Large intestine (tissue), 3 donors: ENCODE results near the gene GMNC. TPM values are rescaled to one million over a fixed set of nuclear protein-coding genes. Genes with fewer than 3 reads are reported as not detected.

ENCODE experiments used
- DNase-seq, 2 donors: peaks; one replicate each; pipeline versions ENCODE4 v3.0.0 to v3.0.0-alpha.2; 2013
- H3K27ac ChIP-seq: one replicate; pipeline ENCODE4 v1.5.1; 2013; ENCODE audit warnings: low read length
- H3K27me3 ChIP-seq: 2 replicates; pipeline ENCODE4 v1.6.1; 2013; ENCODE audit warnings: low read length; ENCODE audit not compliant: control insufficient read depth, insufficient read depth
- H3K36me3 ChIP-seq: 2 replicates; pipeline ENCODE4 v1.6.1; 2013; ENCODE audit warnings: low read length; ENCODE audit not compliant: control insufficient read depth, insufficient read depth
- H3K4me1 ChIP-seq: one replicate; pipeline ENCODE4 v1.6.1; 2013; ENCODE audit warnings: low read length; ENCODE audit not compliant: control insufficient read depth, insufficient read depth
- H3K4me3 ChIP-seq: one replicate; pipeline ENCODE4 v1.5.1; 2013; ENCODE audit warnings: low read length
- H3K9me3 ChIP-seq: one replicate; pipeline ENCODE4 v1.6.1; 2013; ENCODE audit warnings: mild to moderate bottlenecking, low read depth, low read length, moderate library complexity; ENCODE audit not compliant: control insufficient read depth
- WGBS: methylation state at CpG from one replicate; pipeline ENCODE4 v1.1.5; 2013; ENCODE audit warnings: low lambda C conversion rate; ENCODE audit not compliant: insufficient coverage; 5-methylcytosine and 5-hydroxymethylcytosine counted together
- polyA plus RNA-seq: library from polyadenylated mRNA; unstranded; fragments of 120-200 nt; gene quantifications from one replicate; pipeline ENCODE4 v1.2.1, GENCODE V29; 2013

GMNC gene
- polyA plus RNA-seq, 1 donor = 0.22 TPM

DNA sequence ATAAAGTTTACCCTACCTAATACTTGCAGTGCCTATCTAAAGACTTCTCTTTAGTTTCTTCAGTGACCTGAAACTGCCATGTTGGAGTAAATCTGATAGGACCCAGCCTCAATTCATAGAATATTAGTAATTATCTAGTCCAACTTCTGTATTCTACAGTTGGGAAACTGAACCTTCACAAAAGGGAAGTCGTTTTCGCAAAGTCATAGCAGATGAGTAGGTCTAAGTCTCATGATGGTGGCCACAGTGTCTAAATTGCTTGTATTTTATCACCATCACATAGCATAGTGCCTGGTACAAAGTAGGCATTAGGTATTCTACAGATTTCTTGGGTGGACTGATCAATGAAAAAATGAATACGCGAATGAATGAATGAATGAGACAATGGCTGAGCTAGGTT, 8.4 kb downstream of the GMNC start:
- no peaks in the 10 kb centered on the region for H3K27me3 ChIP-seq
- no peaks in the 10 kb centered on the region for H3K36me3 ChIP-seq
- no CpG with 5 or more reads among the region's 4 CpGs for WGBS
- H3K27ac ChIP-seq = no peak overlapping the region
- DNase-seq = no peak
- H3K9me3 ChIP-seq = no peaks in the 10 kb centered on the region
- no peak overlapping the region for H3K4me3 ChIP-seq
- H3K4me1 ChIP-seq = no peaks in the 10 kb centered on the region

DNA sequence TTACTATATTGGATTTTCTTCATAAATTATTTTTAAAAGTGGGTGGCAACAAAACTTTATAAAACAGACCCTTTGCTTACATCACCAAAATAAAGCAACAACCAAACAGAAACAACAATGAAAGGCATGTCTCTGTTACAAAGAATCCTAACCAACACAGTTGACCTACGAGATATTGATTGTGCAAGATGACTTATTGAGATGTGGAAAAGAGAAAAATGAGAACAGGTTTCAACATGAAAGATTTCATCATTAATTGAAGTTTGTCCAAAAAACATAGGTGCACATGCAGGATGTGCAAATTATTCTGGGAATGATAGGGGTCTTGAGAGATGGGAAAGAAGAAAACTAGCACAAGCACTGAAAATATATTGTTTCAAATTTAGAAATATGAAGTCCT, 9.0 kb downstream of the GMNC start:
- no peaks in the 10 kb centered on the region for H3K27me3 ChIP-seq
- no peak overlapping the region for H3K4me3 ChIP-seq
- no peak for DNase-seq
- no peaks in the 10 kb centered on the region for H3K9me3 ChIP-seq
- H3K36me3 ChIP-seq = no peaks in the 10 kb centered on the region
- WGBS = 71% methylated on average over 1 of the region's 1 CpG
- no peaks in the 10 kb centered on the region for H3K4me1 ChIP-seq
- no peak overlapping the region for H3K27ac ChIP-seq

DNA sequence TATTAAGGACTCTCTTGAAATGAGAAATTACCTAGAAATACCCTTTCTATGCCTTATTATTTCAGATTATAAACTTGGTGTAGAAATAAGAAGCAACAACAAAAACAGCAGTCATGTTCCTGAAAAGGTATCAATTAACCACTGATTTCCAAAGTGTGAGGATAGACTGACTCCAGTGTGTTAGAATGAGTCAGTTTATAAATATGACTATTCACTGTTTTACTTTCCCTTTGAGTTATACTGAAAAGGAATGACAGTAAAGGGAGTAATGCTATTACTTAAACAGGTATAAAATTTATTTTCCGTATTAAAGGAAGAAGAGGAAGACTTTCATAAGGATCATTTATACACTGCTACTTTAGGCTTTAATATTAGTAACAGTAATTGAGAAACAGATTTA, 12.9 kb downstream of the GMNC start:
- Histone ChIP-seq H3K27ac (no peak overlapping the region), H3K4me3 (no peak overlapping the region), H3K4me1 (no peaks in the 10 kb centered on the region), H3K9me3 (no peaks in the 10 kb centered on the region), H3K36me3 (no peaks in the 10 kb centered on the region), H3K27me3 (no peaks in the 10 kb centered on the region)
- 100% methylated on average over 1 of the region's 1 CpG for WGBS
- DNase-seq = no peak

DNA sequence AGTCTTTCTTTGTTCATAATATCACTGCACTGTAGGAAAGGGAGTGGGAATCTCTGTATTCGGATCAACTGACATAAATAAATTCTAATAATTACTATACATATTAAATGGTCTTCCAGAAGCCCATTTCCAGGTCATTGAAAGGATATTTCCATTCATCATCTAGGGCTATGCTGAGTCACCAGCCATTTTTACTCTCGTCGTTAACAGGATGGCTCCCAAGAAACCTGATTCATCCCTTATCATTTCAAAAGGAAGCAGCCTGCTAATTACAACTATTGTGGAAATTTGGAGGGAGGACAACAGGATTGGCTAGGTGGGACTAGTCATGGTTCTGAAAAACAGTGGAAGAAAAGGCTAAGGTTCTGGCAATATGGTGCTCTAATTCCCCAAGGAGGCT, 13.6 kb downstream of the GMNC start:
- no peaks in the 10 kb centered on the region for H3K4me1 ChIP-seq
- no peaks in the 10 kb centered on the region for H3K9me3 ChIP-seq
- WGBS = no CpG with 5 or more reads among the region's 3 CpGs
- no peak overlapping the region for H3K4me3 ChIP-seq
- H3K27ac ChIP-seq = no peak overlapping the region
- no peaks in the 10 kb centered on the region for H3K36me3 ChIP-seq
- H3K27me3 ChIP-seq = no peaks in the 10 kb centered on the region
- no peak for DNase-seq

DNA sequence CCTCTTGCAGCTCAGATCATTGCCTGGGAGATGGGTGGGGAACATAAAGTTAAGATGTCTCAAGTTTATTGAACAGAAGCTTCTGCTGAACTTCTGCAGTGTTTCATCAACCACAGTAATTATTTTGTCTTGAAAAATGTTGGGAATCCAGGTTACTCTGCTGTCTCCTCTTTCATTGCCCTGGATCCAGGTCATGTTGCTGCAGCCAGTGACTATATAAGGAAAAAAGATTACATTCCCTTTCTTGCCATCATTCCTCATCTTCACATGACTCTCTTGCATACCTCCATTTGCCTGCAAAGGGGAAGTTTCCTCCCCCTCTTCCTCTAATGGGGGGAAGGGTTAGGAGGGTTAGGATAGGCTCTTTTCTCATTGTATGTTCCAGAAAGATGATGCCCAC, 15.1 kb downstream of the GMNC start:
- Histone ChIP-seq H3K27me3 (no peaks in the 10 kb centered on the region), H3K4me3 (no peak overlapping the region), H3K36me3 (no peaks in the 10 kb centered on the region), H3K4me1 (no peaks in the 10 kb centered on the region), H3K27ac (no peak overlapping the region), H3K9me3 (no peaks in the 10 kb centered on the region)
- no peak for DNase-seq

DNA sequence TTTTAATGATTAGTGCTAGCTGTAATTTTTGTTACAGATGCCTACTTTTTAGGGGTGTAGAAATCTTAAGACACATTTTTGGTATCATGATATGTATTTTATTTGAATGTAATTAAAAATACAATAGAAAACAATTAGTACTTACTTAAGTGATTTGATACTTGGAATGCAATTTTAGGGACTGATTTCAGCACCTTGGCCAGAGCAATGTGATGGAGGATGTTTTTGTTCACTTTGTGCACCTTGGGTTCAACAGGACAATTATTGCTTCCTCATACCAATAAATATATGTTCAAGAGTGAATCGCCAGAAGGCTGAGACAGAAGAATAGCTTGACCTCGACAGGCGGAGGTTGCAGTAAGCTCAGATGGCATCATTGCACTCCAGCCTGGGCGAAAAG, 22.3 kb downstream of the GMNC start:
- no peaks in the 10 kb centered on the region for H3K9me3 ChIP-seq
- no peaks in the 10 kb centered on the region for H3K27me3 ChIP-seq
- WGBS = 100% methylated on average over 1 of the region's 4 CpGs
- H3K4me1 ChIP-seq = no peaks in the 10 kb centered on the region
- no peak for DNase-seq
- no peak overlapping the region for H3K4me3 ChIP-seq
- no peak overlapping the region for H3K27ac ChIP-seq
- no peaks in the 10 kb centered on the region for H3K36me3 ChIP-seq

DNA sequence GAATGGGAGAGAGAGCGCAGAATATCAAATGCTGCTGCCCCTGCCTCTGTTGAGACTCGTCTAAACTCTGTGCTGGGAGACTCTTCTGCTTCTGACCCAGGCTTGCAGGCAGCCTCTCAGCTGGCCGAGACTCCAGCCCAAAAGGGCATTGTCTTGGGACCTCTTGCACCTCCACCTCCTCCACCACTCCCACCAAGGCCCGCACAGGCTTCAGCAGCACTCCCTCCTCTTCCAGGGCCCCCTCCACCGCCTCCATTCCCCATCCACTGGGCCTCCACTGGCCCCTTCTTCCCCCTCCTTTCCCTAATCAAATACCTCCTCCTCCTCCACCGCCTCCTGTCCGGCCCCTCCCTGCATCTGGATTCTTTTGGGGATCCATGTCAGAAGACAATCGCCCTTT, 31.3 kb downstream of the GMNC start:
- H3K27ac ChIP-seq = no peak overlapping the region
- no peaks in the 10 kb centered on the region for H3K9me3 ChIP-seq
- WGBS = 100% methylated on average over 1 of the region's 8 CpGs
- H3K27me3 ChIP-seq = no peaks in the 10 kb centered on the region
- no peaks in the 10 kb centered on the region for H3K36me3 ChIP-seq
- no peak for DNase-seq
- no peaks in the 10 kb centered on the region for H3K4me1 ChIP-seq
- no peak overlapping the region for H3K4me3 ChIP-seq

DNA sequence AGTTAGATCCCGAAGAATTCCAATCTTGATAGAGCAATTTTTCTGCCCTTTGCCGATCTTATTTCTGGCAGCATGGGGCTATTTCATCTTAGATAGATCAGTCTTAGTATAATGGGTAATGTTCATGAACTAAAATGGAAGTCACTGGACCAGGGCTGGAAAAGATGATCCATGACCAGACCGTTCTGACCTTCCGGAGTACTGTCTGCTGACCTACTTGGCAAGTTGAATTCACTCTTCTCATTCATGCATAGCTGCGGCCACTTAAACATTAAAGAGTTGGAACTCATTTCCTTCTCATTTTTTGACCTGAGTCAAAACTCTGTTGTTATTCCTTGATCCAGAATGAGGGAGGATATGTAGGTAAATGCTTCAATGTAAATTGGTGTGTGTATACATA, 32.5 kb downstream of the GMNC start:
- Histone ChIP-seq H3K36me3 (no peaks in the 10 kb centered on the region), H3K9me3 (no peaks in the 10 kb centered on the region), H3K27ac (no peak overlapping the region), H3K4me1 (no peaks in the 10 kb centered on the region), H3K27me3 (no peaks in the 10 kb centered on the region), H3K4me3 (no peak overlapping the region)
- no peak for DNase-seq
- WGBS = no CpG with 5 or more reads among the region's 5 CpGs

DNA sequence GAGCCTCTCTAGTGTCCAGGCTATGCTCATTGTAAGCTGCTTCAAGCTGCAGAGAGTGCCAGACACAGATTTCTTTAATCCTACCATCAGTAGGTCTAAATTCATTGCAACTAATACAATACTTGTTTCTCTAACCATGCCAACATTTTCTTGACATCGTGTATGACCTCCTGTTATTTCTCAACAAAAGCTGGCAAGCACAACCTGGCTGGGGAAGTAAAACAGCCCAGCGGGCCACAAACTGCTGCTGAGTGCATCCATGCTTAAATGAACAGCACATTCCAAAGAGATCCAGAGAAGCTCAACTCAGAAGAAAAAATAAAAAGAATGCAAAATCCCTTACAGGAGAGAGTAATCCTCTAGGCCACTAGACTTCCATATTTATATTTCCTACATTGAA, 36.5 kb downstream of the GMNC start:
- H3K4me1 ChIP-seq = no peaks in the 10 kb centered on the region
- no peak overlapping the region for H3K4me3 ChIP-seq
- H3K9me3 ChIP-seq = no peaks in the 10 kb centered on the region
- no CpG with 5 or more reads among the region's 2 CpGs for WGBS
- no peaks in the 10 kb centered on the region for H3K36me3 ChIP-seq
- no peaks in the 10 kb centered on the region for H3K27me3 ChIP-seq
- H3K27ac ChIP-seq = no peak overlapping the region
- DNase-seq = no peak

DNA sequence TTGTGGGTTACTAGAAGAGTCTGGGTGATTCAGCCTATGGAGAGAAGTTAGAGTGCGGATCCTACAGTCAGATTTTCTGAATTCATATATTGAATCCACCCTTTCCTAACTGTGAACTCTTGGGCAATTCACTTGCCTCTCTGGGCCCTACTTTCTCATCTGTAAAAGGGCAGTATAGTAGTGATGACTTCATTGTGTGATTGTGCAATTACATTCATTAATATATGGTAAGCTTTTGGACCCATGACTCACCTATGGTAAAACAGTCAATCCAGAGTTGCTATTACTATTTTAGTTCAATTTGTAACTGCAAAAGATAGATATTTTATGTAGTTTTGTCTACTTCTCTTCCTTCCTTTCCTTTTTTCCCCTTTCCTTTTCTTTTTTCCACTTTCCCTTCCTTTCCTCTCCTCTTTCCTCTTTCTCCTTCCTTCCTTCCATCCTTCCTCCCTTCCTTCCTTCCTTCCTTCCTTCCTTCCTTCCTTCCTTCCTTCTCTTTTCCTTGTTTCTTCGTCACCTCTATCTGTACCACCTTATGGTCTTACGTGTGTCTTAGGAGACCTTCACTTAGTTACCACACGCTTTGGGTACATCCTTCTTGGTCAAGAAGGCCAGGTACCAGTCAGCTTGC, 37.0 kb downstream of the GMNC start:
- no peaks in the 10 kb centered on the region for H3K27me3 ChIP-seq
- no peaks in the 10 kb centered on the region for H3K4me1 ChIP-seq
- WGBS = no CpG with 5 or more reads among the region's 4 CpGs
- H3K36me3 ChIP-seq = no peaks in the 10 kb centered on the region
- H3K9me3 ChIP-seq = no peaks in the 10 kb centered on the region
- H3K4me3 ChIP-seq = no peak overlapping the region
- no peak for DNase-seq
- no peak overlapping the region for H3K27ac ChIP-seq

DNA sequence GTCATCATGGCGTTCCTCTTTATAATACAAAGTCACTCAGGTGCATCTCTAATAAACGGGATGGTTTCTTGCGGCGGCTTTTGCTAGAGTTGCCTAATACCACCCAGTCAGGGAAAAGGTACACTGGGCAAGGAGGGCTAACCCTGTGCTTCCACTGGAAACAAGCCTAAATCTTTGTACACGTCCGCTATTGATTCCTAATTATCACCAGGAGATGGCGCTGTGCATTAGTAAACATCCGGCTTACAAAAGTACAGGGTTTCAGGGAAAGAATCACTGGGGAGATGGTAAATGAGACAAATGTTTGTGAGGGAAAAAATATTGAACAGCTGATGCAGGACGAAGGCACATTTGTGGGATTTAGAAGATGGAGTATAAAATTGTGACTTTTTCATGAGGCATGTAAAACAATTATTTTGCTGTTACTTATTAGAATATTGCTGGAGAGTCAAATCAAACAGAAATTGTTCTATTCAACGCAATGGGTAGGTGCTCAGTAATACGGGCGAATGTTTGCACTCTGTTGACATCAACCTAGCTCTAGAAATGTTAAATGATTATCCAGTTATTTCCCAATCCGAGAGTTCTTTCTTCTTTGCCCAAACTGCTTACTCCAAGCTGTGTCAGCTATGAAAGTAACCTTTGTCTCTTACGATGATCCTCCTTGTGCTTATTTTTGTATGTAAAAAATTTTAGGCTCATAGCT, 50.6 kb downstream of the GMNC start:
- Histone ChIP-seq H3K36me3 (no peaks in the 10 kb centered on the region), H3K9me3 (no peaks in the 10 kb centered on the region), H3K27me3 (no peaks in the 10 kb centered on the region), H3K4me1 (no peaks in the 10 kb centered on the region), H3K27ac (no peak overlapping the region), H3K4me3 (no peak overlapping the region)
- WGBS = 46% methylated on average over 2 of the region's 14 CpGs
- DNase-seq = peak; percentile 19 to 26
